CD4-positive, CD25-positive, alpha-beta regulatory T cell (primary cell): Measurements from ENCODE around the gene F2RL1. TPM values are rescaled to one million over a fixed set of nuclear protein-coding genes. Genes with fewer than 3 reads are reported as not detected.

Experiments used
- ATAC-seq, 2 donors: fragments of 150-1000 bp; cut with Tn5 transposase; one replicate each; pipeline ENCODE4 v1.10.0; 2021; ENCODE audit warnings: low read depth in 2 of 2, moderate number of reproducible peaks in 2 of 2, moderate library complexity in 1 of 2
- DNase-seq, 3 donors: peaks; one replicate each; pipeline versions ENCODE4 v3.0.0 to v3.0.0-alpha.2; 2012 to 2022; ENCODE audit warnings: mixed read lengths in 1 of 3
- H3K27ac ChIP-seq: one replicate; pipeline ENCODE4 v1.7.0; 2013; ENCODE audit warnings: mild to moderate bottlenecking, low read length; ENCODE audit not compliant: insufficient read depth, poor library complexity, severe bottlenecking
- H3K27me3 ChIP-seq: one replicate; pipeline ENCODE4 v1.7.0; 2013; ENCODE audit warnings: low read length; ENCODE audit not compliant: control insufficient read depth, insufficient read depth
- H3K36me3 ChIP-seq: one replicate; pipeline ENCODE4 v1.7.0; 2013; ENCODE audit warnings: mild to moderate bottlenecking, low read length, moderate library complexity; ENCODE audit not compliant: control insufficient read depth, insufficient read depth
- H3K4me1 ChIP-seq: 2 replicates; pipeline ENCODE4 v1.7.0; 2013; ENCODE audit warnings: mild to moderate bottlenecking, low read length; ENCODE audit not compliant: insufficient read depth, control insufficient read depth, poor library complexity, severe bottlenecking
- H3K4me3 ChIP-seq: one replicate; pipeline ENCODE4 v1.7.0; 2013; ENCODE audit warnings: low read depth, mild to moderate bottlenecking, low read length, moderate library complexity
- H3K9me3 ChIP-seq, 2 experiments: 1 replicate in 1 of 2; 2 replicates in 1 of 2; pipeline ENCODE4 v1.7.0; 2013; ENCODE audit warnings: low read length in 2 of 2, mild to moderate bottlenecking in 1 of 2, moderate library complexity in 1 of 2; ENCODE audit not compliant: control insufficient read depth in 2 of 2
- H3K27ac Mint-ChIP-seq, 3 donors: one replicate each; pipeline ENCODE4 v1.8.0; 2020 to 2022; ENCODE audit warnings: mild to moderate bottlenecking in 3 of 3, mixed read lengths in 3 of 3, moderate library complexity in 2 of 3
- H3K27me3 Mint-ChIP-seq: one replicate; pipeline ENCODE4 v1.8.0; 2022; ENCODE audit warnings: mild to moderate bottlenecking, mixed read lengths
- H3K36me3 Mint-ChIP-seq: one replicate; pipeline ENCODE4 v1.8.0; 2020; ENCODE audit warnings: mixed read lengths
- H3K4me1 Mint-ChIP-seq, 4 donors: one replicate each; pipeline ENCODE4 v1.8.0; 2020 to 2022; ENCODE audit warnings: mixed read lengths in 4 of 4, mild to moderate bottlenecking in 1 of 4
- H3K4me3 Mint-ChIP-seq, 4 donors: one replicate each; pipeline ENCODE4 v1.8.0; 2020 to 2022; ENCODE audit warnings: mild to moderate bottlenecking in 4 of 4, mixed read lengths in 4 of 4, moderate library complexity in 3 of 4
- H3K9me3 Mint-ChIP-seq, 7 donors: one replicate each; pipeline ENCODE4 v1.8.0; 2020 to 2022; ENCODE audit warnings: mixed read lengths in 7 of 7, mild to moderate bottlenecking in 3 of 7, moderate library complexity in 2 of 7
- polyA plus RNA-seq, 4 donors: library from polyadenylated mRNA; unstranded; fragments of 300-500 nt; fragmentation: Illumina TruSeq; gene quantifications; one replicate each; pipeline ENCODE4 v1.2.3, GENCODE V29; 2021
- total RNA-seq: library from RNA; stranded (reverse); gene quantifications from one replicate; pipeline ENCODE4 v1.2.3, GENCODE V29; 2022

Gene F2RL1
- total and polyA plus RNA-seq, 5 donors from 2014 or later = 1.6 to 9.9 (median 5.7) TPM

- Histone ChIP-seq H3K9me3 (no peaks in the 10 kb centered on the region), H3K27me3 (no peaks in the 10 kb centered on the region), H3K4me1 (no peaks in the 10 kb centered on the region), H3K4me3 (no peak overlapping the region), H3K27ac (no peak overlapping the region), H3K36me3 (no peaks in the 10 kb centered on the region)
- DNase-seq (no peak), ATAC-seq (no peak)
- H3K27me3 Mint-ChIP-seq = peaks cover 17% of the 10 kb centered on the region
- H3K27ac Mint-ChIP-seq = no peak overlapping the region
- H3K9me3 Mint-ChIP-seq = no peaks in the 10 kb centered on the region
- peaks cover 0 to 11% (median 0%) of the 10 kb centered on the region in 4 donors for H3K4me1 Mint-ChIP-seq
- no peaks in the 10 kb centered on the region for H3K36me3 Mint-ChIP-seq
- H3K4me3 Mint-ChIP-seq = no peak overlapping the region
These were observed 19.2 kb upstream of the F2RL1 start for GRCh38 chr5:76799588-76799987.

GRCh38 chr5:76800579-76800978 lies 18.3 kb upstream of the F2RL1 start:
- Mint-ChIP-seq H3K27ac (peak overlapping the region in 1 of 3 donors; percentile 10), H3K4me1 (peaks cover 0 to 11% (median 0%) of the 10 kb centered on the region in 4 donors), H3K27me3 (peaks cover 17% of the 10 kb centered on the region), H3K36me3 (no peaks in the 10 kb centered on the region), H3K4me3 (no peak overlapping the region), H3K9me3 (no peaks in the 10 kb centered on the region)
- Histone ChIP-seq H3K27me3 (no peaks in the 10 kb centered on the region), H3K36me3 (no peaks in the 10 kb centered on the region), H3K27ac (no peak overlapping the region), H3K9me3 (no peaks in the 10 kb centered on the region), H3K4me3 (no peak overlapping the region), H3K4me1 (no peaks in the 10 kb centered on the region)
- ATAC-seq (no peak), DNase-seq (no peak)

DNA sequence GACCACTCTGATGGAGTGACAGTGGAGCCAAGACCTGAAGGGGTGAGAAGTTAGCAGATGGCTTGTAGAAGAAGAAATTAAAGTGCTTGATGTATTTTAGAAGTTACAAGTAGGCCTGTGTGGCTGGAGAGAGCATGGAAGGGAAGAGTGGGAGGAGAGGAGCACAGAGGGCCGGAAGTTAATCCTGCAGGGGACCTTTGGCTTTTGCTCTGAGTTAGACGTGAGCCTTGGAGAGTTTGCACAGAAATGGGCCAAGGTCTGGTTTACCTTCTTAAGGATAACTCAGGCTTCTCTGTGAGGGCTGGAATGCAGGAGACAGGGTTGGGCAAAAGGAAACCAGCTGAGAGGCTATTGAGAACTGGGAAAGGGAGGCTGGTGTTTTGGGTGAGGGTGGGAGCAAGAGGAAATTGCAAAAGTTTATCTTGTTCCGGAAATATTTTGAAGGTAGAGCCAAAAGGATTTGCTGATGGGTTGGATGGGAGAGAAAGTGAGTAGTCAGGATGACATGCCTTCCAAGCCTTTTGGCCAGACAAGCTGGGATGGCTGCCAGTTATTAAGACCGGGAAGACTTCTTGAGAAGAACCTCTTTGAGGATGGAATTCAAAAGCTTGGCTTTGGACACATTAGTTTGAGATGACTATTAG lies 17.5 kb upstream of the F2RL1 start:
- Histone ChIP-seq H3K27ac (no peak overlapping the region), H3K9me3 (no peaks in the 10 kb centered on the region), H3K36me3 (no peaks in the 10 kb centered on the region), H3K4me3 (no peak overlapping the region), H3K4me1 (no peaks in the 10 kb centered on the region), H3K27me3 (no peaks in the 10 kb centered on the region)
- Mint-ChIP-seq H3K4me3 (no peak overlapping the region), H3K4me1 (peaks cover 0 to 11% (median 0%) of the 10 kb centered on the region in 4 donors), H3K36me3 (no peaks in the 10 kb centered on the region), H3K27me3 (peaks cover 17% of the 10 kb centered on the region), H3K9me3 (no peaks in the 10 kb centered on the region), H3K27ac (peak overlapping the region in 1 of 3 donors; percentile 10)
- ATAC-seq = no peak
- DNase-seq = no peak

GRCh38 chr5:76801803-76802195 lies 17.0 kb upstream of the F2RL1 start:
- Histone ChIP-seq H3K4me3 (no peak overlapping the region), H3K4me1 (no peaks in the 10 kb centered on the region), H3K27ac (no peak overlapping the region), H3K36me3 (no peaks in the 10 kb centered on the region), H3K9me3 (no peaks in the 10 kb centered on the region), H3K27me3 (no peaks in the 10 kb centered on the region)
- no peaks in the 10 kb centered on the region for H3K9me3 Mint-ChIP-seq
- peaks cover 17% of the 10 kb centered on the region for H3K27me3 Mint-ChIP-seq
- no peaks in the 10 kb centered on the region for H3K36me3 Mint-ChIP-seq
- peak overlapping the region in 1 of 3 donors; percentile 7 for H3K27ac Mint-ChIP-seq
- no peak for ATAC-seq
- DNase-seq = no peak
- no peak overlapping the region for H3K4me3 Mint-ChIP-seq
- H3K4me1 Mint-ChIP-seq = peaks cover 0 to 11% (median 0%) of the 10 kb centered on the region in 4 donors

GRCh38 chr5:76804266-76804665 lies 14.6 kb upstream of the F2RL1 start:
- Mint-ChIP-seq H3K27me3 (peaks cover 17% of the 10 kb centered on the region), H3K4me1 (peaks cover 0 to 11% (median 0%) of the 10 kb centered on the region in 4 donors), H3K9me3 (no peaks in the 10 kb centered on the region), H3K27ac (no peak overlapping the region), H3K36me3 (no peaks in the 10 kb centered on the region), H3K4me3 (no peak overlapping the region)
- ATAC-seq (no peak), DNase-seq (no peak)
- H3K27me3 ChIP-seq = no peaks in the 10 kb centered on the region
- no peak overlapping the region for H3K4me3 ChIP-seq
- H3K9me3 ChIP-seq = no peaks in the 10 kb centered on the region
- no peaks in the 10 kb centered on the region for H3K36me3 ChIP-seq
- H3K4me1 ChIP-seq = no peaks in the 10 kb centered on the region
- no peak overlapping the region for H3K27ac ChIP-seq

GRCh38 chr5:76805821-76806505 lies 12.9 kb upstream of the F2RL1 start:
- Mint-ChIP-seq H3K4me1 (peaks cover 0 to 11% (median 0%) of the 10 kb centered on the region in 4 donors), H3K27ac (no peak overlapping the region), H3K9me3 (no peaks in the 10 kb centered on the region), H3K4me3 (no peak overlapping the region), H3K36me3 (no peaks in the 10 kb centered on the region), H3K27me3 (peaks cover 11% of the 10 kb centered on the region)
- Histone ChIP-seq H3K4me3 (no peak overlapping the region), H3K9me3 (no peaks in the 10 kb centered on the region), H3K27me3 (no peaks in the 10 kb centered on the region), H3K4me1 (no peaks in the 10 kb centered on the region), H3K36me3 (no peaks in the 10 kb centered on the region), H3K27ac (no peak overlapping the region)
- ATAC-seq (no peak), DNase-seq (no peak)

DNA sequence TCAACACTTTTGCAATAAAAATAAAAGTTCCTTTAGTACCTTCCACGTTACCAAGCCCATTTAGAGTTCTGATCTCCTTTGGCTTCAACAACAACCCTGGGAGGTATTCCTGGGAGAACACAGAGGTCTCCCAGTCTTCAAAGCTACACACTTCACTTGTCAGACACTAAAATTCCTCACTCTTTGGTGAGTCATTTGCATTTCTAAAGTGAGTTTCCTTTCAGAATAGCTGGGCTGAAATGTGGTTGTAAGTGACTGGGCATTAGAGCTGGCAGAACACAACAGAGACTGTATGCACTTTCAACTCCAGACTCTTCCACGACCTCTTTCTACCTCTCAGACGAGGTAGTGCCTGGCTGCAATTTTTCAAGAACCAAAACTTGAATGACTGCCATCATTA lies 11.5 kb upstream of the F2RL1 start:
- Mint-ChIP-seq H3K27me3 (peaks cover 3% of the 10 kb centered on the region), H3K36me3 (no peaks in the 10 kb centered on the region), H3K4me1 (no peaks in the 10 kb centered on the region), H3K4me3 (no peak overlapping the region), H3K27ac (no peak overlapping the region), H3K9me3 (no peaks in the 10 kb centered on the region)
- Histone ChIP-seq H3K9me3 (no peaks in the 10 kb centered on the region), H3K4me1 (no peaks in the 10 kb centered on the region), H3K27ac (no peak overlapping the region), H3K36me3 (no peaks in the 10 kb centered on the region), H3K27me3 (no peaks in the 10 kb centered on the region), H3K4me3 (no peak overlapping the region)
- ATAC-seq = no peak
- no peak for DNase-seq
